ENCODE measurements around the gene FKBP4. TPM values are rescaled to one million over a fixed set of nuclear protein-coding genes. Genes with fewer than 3 reads are reported as not detected.

The FKBP4 gene
- total and polyA plus RNA-seq, 2 of the 13 experiments (the other 11 are each of a cell fraction or from before 2014, with no cell fraction given): 25.7 to 66.1 TPM

DNA sequence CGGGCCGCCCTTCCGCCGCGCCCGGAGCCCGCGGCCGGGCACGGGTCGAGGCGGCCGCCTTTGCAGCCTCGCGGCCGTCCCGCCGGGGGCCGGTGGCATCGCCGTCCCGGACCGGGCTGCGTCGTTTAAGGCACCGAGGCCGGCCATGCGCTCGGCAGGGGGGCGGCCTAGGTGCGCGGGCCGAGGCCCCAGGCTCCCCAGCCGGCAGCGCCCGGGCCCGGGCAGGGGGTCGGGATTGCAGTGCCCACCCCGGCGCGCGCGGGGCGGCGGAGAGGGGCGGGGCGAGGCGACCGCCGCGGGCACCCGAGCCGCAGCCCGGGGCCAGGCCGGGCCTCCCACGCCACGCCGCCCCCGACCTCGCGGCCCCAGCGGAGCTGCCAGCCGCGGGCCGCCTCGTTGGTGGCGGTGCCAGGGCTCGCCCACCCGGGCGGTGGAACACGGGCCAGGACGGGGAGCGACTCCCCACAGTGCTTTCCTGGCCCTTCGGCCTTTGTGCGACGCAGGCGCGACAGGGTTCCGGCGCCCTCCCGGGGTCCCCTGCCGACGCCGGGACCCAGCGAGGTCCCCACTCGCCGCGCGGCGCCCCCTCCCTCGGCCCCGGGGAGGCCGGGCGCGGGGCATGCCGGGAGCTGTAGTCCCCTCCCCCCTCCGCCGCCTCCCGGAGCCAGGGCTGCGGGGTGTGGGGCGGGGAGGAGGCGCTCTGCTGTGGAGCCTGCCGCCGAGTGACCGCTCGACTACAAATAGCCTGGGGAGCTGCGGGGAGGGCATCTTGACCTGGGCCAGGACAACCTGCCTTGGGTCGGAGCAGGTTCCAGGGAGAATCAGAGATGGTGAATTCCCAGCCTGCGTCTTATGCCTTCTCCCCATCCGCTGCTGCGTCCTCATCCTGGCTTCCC is 769 bp downstream of the FKBP4 start (continued):
- TF ChIP-seq ZNF788 (CRISPR knock-in tag; IDR thresholded peaks at IDR 0.05; ENCODE audit: borderline replicate concordance): no peak
- TF ChIP-seq, protein P1, sequence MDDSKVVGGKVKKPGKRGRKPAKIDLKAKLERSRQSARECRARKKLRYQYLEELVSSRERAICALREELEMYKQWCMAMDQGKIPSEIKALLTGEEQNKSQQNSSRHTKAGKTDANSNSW (CRISPR knock-in tag; IDR thresholded peaks at IDR 0.05; ENCODE audit: borderline replicate concordance): no peak
- no peak for TF ChIP-seq ZSCAN5A (CRISPR knock-in tag; IDR thresholded peaks at IDR 0.05; ENCODE audit: borderline replicate concordance)
- no peak for TF ChIP-seq ZNF282 (IDR thresholded peaks at IDR 0.05; ENCODE audit: partially characterized antibody)
- no peak for TF ChIP-seq PPARG (CRISPR knock-in tag; conservative IDR thresholded peaks at IDR 0.05)
- TF ChIP-seq ZSCAN25 (CRISPR knock-in tag; IDR thresholded peaks at IDR 0.05): no peak
- no peak for TF ChIP-seq BRCA1 (CRISPR knock-in tag; IDR thresholded peaks at IDR 0.05)
- no peak for TF ChIP-seq DR1 (CRISPR knock-in tag; IDR thresholded peaks at IDR 0.05)
- TF ChIP-seq SMC3 (IDR thresholded peaks at IDR 0.05; ENCODE audit: low read length): no peak
- no peak for TF ChIP-seq NR2F2 (IDR thresholded peaks at IDR 0.05; ENCODE audit: borderline replicate concordance, low read depth)
- TF ChIP-seq ZNF597 (CRISPR knock-in tag; IDR thresholded peaks at IDR 0.05): no peak
- no peak for TF ChIP-seq ZNF20 (CRISPR knock-in tag; IDR thresholded peaks at IDR 0.05)
- no peak for TF ChIP-seq ZNF619 (CRISPR knock-in tag; IDR thresholded peaks at IDR 0.05)
- no peak for TF ChIP-seq SNAPC2 (CRISPR knock-in tag; IDR thresholded peaks at IDR 0.05)
- no peak; the same call in 1 of the 2 replicates for TF ChIP-seq ZNF280B (CRISPR knock-in tag; IDR thresholded peaks at IDR 0.05; ENCODE audit: borderline replicate concordance)
- no peak for TF ChIP-seq ZNF556 (CRISPR knock-in tag; IDR thresholded peaks at IDR 0.05; ENCODE audit: borderline replicate concordance)
- TF ChIP-seq, protein P2, sequence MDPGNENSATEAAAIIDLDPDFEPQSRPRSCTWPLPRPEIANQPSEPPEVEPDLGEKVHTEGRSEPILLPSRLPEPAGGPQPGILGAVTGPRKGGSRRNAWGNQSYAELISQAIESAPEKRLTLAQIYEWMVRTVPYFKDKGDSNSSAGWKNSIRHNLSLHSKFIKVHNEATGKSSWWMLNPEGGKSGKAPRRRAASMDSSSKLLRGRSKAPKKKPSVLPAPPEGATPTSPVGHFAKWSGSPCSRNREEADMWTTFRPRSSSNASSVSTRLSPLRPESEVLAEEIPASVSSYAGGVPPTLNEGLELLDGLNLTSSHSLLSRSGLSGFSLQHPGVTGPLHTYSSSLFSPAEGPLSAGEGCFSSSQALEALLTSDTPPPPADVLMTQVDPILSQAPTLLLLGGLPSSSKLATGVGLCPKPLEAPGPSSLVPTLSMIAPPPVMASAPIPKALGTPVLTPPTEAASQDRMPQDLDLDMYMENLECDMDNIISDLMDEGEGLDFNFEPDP (CRISPR knock-in tag; conservative IDR thresholded peaks at IDR 0.05): 0 out of 2 replicates have a peak, but pooled peaks have one; percentile 41
- TF ChIP-seq, protein P3, sequence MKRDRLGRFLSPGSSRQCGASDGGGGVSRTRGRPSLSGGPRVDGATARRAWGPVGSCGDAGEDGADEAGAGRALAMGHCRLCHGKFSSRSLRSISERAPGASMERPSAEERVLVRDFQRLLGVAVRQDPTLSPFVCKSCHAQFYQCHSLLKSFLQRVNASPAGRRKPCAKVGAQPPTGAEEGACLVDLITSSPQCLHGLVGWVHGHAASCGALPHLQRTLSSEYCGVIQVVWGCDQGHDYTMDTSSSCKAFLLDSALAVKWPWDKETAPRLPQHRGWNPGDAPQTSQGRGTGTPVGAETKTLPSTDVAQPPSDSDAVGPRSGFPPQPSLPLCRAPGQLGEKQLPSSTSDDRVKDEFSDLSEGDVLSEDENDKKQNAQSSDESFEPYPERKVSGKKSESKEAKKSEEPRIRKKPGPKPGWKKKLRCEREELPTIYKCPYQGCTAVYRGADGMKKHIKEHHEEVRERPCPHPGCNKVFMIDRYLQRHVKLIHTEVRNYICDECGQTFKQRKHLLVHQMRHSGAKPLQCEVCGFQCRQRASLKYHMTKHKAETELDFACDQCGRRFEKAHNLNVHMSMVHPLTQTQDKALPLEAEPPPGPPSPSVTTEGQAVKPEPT (CRISPR knock-in tag; IDR thresholded peaks at IDR 0.05; ENCODE audit: low read depth): peak; percentile 24; the same call in 1 of the 2 replicates

Measured in HepG2 (cell line).